Activated CD8-positive, alpha-beta memory T cell treated with anti-CD3 and anti-CD28 coated beads, Interleukin-2, amount 50 U/mL, for 4 hours (primary cell): ENCODE data around the gene TCF4.

Experiments
- DNase-seq: peaks from one replicate; pipeline ENCODE4 v3.0.0-alpha.2; 2020

TCF4 gene

GRCh38 chr18:55374741-55375140 is 213.3 kb downstream of the TCF4 start:
- no peak for DNase-seq

GRCh38 chr18:55372209-55372608 is 215.8 kb downstream of the TCF4 start:
- no peak for DNase-seq

GRCh38 chr18:55370936-55371335 is 217.1 kb downstream of the TCF4 start:
- no peak for DNase-seq

GRCh38 chr18:55369346-55369745 is 218.6 kb downstream of the TCF4 start:
- DNase-seq, result no peak

GRCh38 chr18:55365342-55365741 is 222.7 kb downstream of the TCF4 start:
- no peak for DNase-seq

GRCh38 chr18:55362303-55362702 is 225.7 kb downstream of the TCF4 start:
- no peak for DNase-seq

GRCh38 chr18:55361492-55362250 is 226.3 kb downstream of the TCF4 start:
- no peak for DNase-seq

GRCh38 chr18:55360061-55360460 is 227.9 kb downstream of the TCF4 start:
- DNase-seq, result no peak

- no peak for DNase-seq
Measured at GRCh38 chr18:55356815-55357214, 231.2 kb downstream of the TCF4 start.

GRCh38 chr18:55355223-55355622 is 232.8 kb downstream of the TCF4 start:
- DNase-seq, result no peak

GRCh38 chr18:55354795-55355194 is 233.2 kb downstream of the TCF4 start:
- no peak for DNase-seq

GRCh38 chr18:55353806-55354205 is 234.2 kb downstream of the TCF4 start:
- no peak for DNase-seq

- DNase-seq, result no peak
Measured at GRCh38 chr18:55353391-55353790, 234.6 kb downstream of the TCF4 start.

- no peak for DNase-seq
Measured at GRCh38 chr18:55351980-55352714, 235.8 kb downstream of the TCF4 start.

GRCh38 chr18:55351241-55351691 is 236.7 kb downstream of the TCF4 start:
- no peak for DNase-seq

- no peak for DNase-seq
Measured at GRCh38 chr18:55349685-55350084, 238.3 kb downstream of the TCF4 start.

GRCh38 chr18:55346961-55347740 is 240.8 kb downstream of the TCF4 start:
- DNase-seq, result no peak

- DNase-seq, result no peak
Measured at GRCh38 chr18:55346387-55346786, 241.6 kb downstream of the TCF4 start.

- no peak for DNase-seq
Measured at GRCh38 chr18:55345103-55345950, 242.7 kb downstream of the TCF4 start.

- DNase-seq, result no peak
Measured at GRCh38 chr18:55343396-55344073, 244.5 kb downstream of the TCF4 start.

GRCh38 chr18:55340998-55341397 is 247.0 kb downstream of the TCF4 start:
- DNase-seq, result no peak

GRCh38 chr18:55339990-55340389 is 248.0 kb downstream of the TCF4 start:
- DNase-seq, result no peak
